GM19035 (cell line): Measurements from ENCODE around the gene HMX2.
A peak's percentile ranks its signal among the peaks of the same experiment; 100 is the strongest.
"Not testable (repeated sequence)": the region's sequence is repeated elsewhere in the genome, so short reads cannot be mapped to it uniquely, and the experiment has no call there.

Experiments
- ATAC-seq: cut with Tn5 transposase; IDR thresholded peaks from one replicate; pipeline ENCODE4 v1.9.1; 2021; ENCODE audit not compliant: unreplicated experiment

HMX2 gene

GRCh38 chr10:123150271-123150985 is 2.5 kb downstream of the HMX2 start:
- ATAC-seq = no peak

GRCh38 chr10:123150986-123151736 is 3.2 kb downstream of the HMX2 start:
- ATAC-seq = no peak

GRCh38 chr10:123151737-123152135 is 3.8 kb downstream of the HMX2 start:
- no peak for ATAC-seq

GRCh38 chr10:123153486-123154091 is 5.7 kb downstream of the HMX2 start:
- no peak for ATAC-seq

- peak; percentile 92 for ATAC-seq
Measured at GRCh38 chr10:123154092-123154710, 6.3 kb downstream of the HMX2 start, which contains the start of gene BUB3. Gene BUB3 (plus strand): TSS chr10:123154402. CDS start chr10:123154918, 516 bp downstream.

- peak; percentile 52 for ATAC-seq
Measured at GRCh38 chr10:123154711-123155505, 7.0 kb downstream of the HMX2 start.

GRCh38 chr10:123156078-123156477 is 8.1 kb downstream of the HMX2 start:
- ATAC-seq = no peak

- no peak for ATAC-seq
Measured at GRCh38 chr10:123157210-123157609, 9.3 kb downstream of the HMX2 start.

GRCh38 chr10:123158682-123159081 is 10.7 kb downstream of the HMX2 start:
- ATAC-seq = no peak

GRCh38 chr10:123160311-123160980 is 12.5 kb downstream of the HMX2 start:
- no peak for ATAC-seq

GRCh38 chr10:123164319-123164718 is 16.4 kb downstream of the HMX2 start:
- ATAC-seq = no peak

- ATAC-seq = no peak
Measured at GRCh38 chr10:123165445-123166072, 17.6 kb downstream of the HMX2 start.

GRCh38 chr10:123166618-123167017 is 18.7 kb downstream of the HMX2 start:
- ATAC-seq = no peak

- ATAC-seq = no peak
Measured at GRCh38 chr10:123170961-123171360, 23.0 kb downstream of the HMX2 start.

- not testable (repeated sequence) for ATAC-seq
Measured at GRCh38 chr10:123171616-123172015, 23.7 kb downstream of the HMX2 start.

GRCh38 chr10:123175389-123176387 is 27.8 kb downstream of the HMX2 start:
- no peak for ATAC-seq

- ATAC-seq = not testable (repeated sequence)
Measured at GRCh38 chr10:123178390-123178789, 30.5 kb downstream of the HMX2 start.
